HEK293 (cell line): ENCODE data around the gene FANCL.

ENCODE experiments used
- CTCF ChIA-PET: fragments of 350-600 bp; formaldehyde crosslinking; extraction: SDS; loops from one replicate; lab custom pipeline; 2021; ENCODE audit warnings: antibody characterized with exemption; lab: Yijun Ruan, JAX
- POLR2A ChIA-PET: fragments of 300-600 bp; formaldehyde crosslinking; extraction: SDS; loops from one replicate; lab custom pipeline; 2020; ENCODE audit warnings: antibody characterized with exemption, inconsistent platforms; lab: Yijun Ruan, JAX
- H3K27ac ChIP-seq: fragments of 200-500 bp; sonication (Bioruptor generic); 2 replicates; pipeline ENCODE4 v1.5.1; 2014; ENCODE audit warnings: low read depth, low read length, control low read depth, inconsistent platforms; ENCODE audit errors: extremely low read depth
- H3K36me3 ChIP-seq, 2 experiments: fragments of 200-500 bp in 1 of 2; sonication (Bioruptor generic) in 1 of 2; 1 replicate in 1 of 2; 2 replicates in 1 of 2; pipeline ENCODE4 v1.5.1; 2014 to 2017; ENCODE audit warnings: inconsistent platforms in 2 of 2, low read length in 2 of 2; ENCODE audit not compliant: control insufficient read depth in 2 of 2, insufficient read depth in 1 of 2
- H3K4me1 ChIP-seq: fragments of 200-500 bp; sonication (Bioruptor generic); 2 replicates; pipeline ENCODE4 v1.5.1; 2014; ENCODE audit warnings: mild to moderate bottlenecking, low read length, inconsistent platforms; ENCODE audit not compliant: control insufficient read depth, insufficient read depth
- H3K4me3 ChIP-seq: 2 replicates; pipeline ENCODE4 v1.5.1; 2011; ENCODE audit warnings: low read depth, mild to moderate bottlenecking, control low read depth, low read length, moderate library complexity
- H3K9me3 ChIP-seq: fragments of 200-500 bp; sonication (Bioruptor generic); 2 replicates; pipeline ENCODE4 v1.5.1; 2014; ENCODE audit warnings: low read depth, low read length, inconsistent platforms; ENCODE audit not compliant: control insufficient read depth, insufficient read depth
- BCL11A ChIP-seq: fragments of 450-650 bp; formaldehyde crosslinking; IDR thresholded peaks from 2 replicates; pipeline ENCODE4 v1.5.1; 2016; ENCODE audit warnings: low read depth, missing biosample characterization, missing genetic modification characterization
- BCL6B ChIP-seq: fragments of 450-650 bp; formaldehyde crosslinking; IDR thresholded peaks from 2 replicates; pipeline ENCODE4 v1.5.1; 2017; ENCODE audit warnings: missing biosample characterization, missing genetic modification characterization
- ELK4 ChIP-seq: IDR thresholded peaks from 2 replicates; pipeline ENCODE4 v1.6.1; 2011; ENCODE audit warnings: mild to moderate bottlenecking, low read depth, low read length, borderline replicate concordance
- GLIS2 ChIP-seq: fragments of 450-650 bp; formaldehyde crosslinking; IDR thresholded peaks from 2 replicates; pipeline ENCODE4 v1.5.1; 2016; ENCODE audit warnings: missing biosample characterization, missing genetic modification characterization
- HOXC10 ChIP-seq: sonication (generic); formaldehyde crosslinking; IDR thresholded peaks from 2 replicates; pipeline ENCODE4 v1.8.1; 2023; ENCODE audit warnings: mild to moderate bottlenecking, missing genetic modification reagents
- KLF7 ChIP-seq: fragments of 450-650 bp; formaldehyde crosslinking; IDR thresholded peaks from 2 replicates; pipeline ENCODE4 v1.5.1; 2016; ENCODE audit warnings: missing biosample characterization, missing genetic modification characterization, borderline replicate concordance
- PRDM2 ChIP-seq: fragments of 450-650 bp; formaldehyde crosslinking; IDR thresholded peaks from 2 replicates; pipeline ENCODE4 v1.5.1; 2016; ENCODE audit warnings: missing biosample characterization, missing genetic modification characterization, borderline replicate concordance
- SCRT1 ChIP-seq: fragments of 450-650 bp; formaldehyde crosslinking; IDR thresholded peaks from 2 replicates; pipeline ENCODE4 v1.5.1; 2016; ENCODE audit warnings: missing biosample characterization, missing genetic modification characterization, borderline replicate concordance
- SCRT2 ChIP-seq: fragments of 450-650 bp; formaldehyde crosslinking; IDR thresholded peaks from 2 replicates; pipeline ENCODE4 v1.5.1; 2016; ENCODE audit warnings: missing biosample characterization, missing genetic modification characterization
- ZBTB1 ChIP-seq: fragments of 450-650 bp; formaldehyde crosslinking; IDR thresholded peaks from 2 replicates; pipeline ENCODE4 v1.5.1; 2016; ENCODE audit warnings: missing biosample characterization, missing genetic modification characterization
- ZIC2 ChIP-seq: fragments of 450-650 bp; formaldehyde crosslinking; IDR thresholded peaks from 2 replicates; pipeline ENCODE4 v1.5.1; 2016; ENCODE audit warnings: missing biosample characterization, missing genetic modification characterization
- ZNF514 ChIP-seq: fragments of 450-650 bp; formaldehyde crosslinking; IDR thresholded peaks from 2 replicates; pipeline ENCODE4 v1.5.1; 2016; ENCODE audit warnings: missing biosample characterization, missing genetic modification characterization
- ZNF521 ChIP-seq: fragments of 450-650 bp; formaldehyde crosslinking; IDR thresholded peaks from 2 replicates; pipeline ENCODE4 v1.5.1; 2017; ENCODE audit warnings: missing biosample characterization, mild to moderate bottlenecking, missing genetic modification characterization
- ZNF580 ChIP-seq: fragments of 450-650 bp; formaldehyde crosslinking; IDR thresholded peaks from 2 replicates; pipeline ENCODE4 v1.5.1; 2016; ENCODE audit warnings: missing biosample characterization, missing genetic modification characterization
- ZNF585B ChIP-seq: fragments of 450-650 bp; formaldehyde crosslinking; IDR thresholded peaks from 2 replicates; pipeline ENCODE4 v1.5.1; 2016; ENCODE audit warnings: missing biosample characterization, missing genetic modification characterization
- ZNF677 ChIP-seq: fragments of 450-650 bp; IDR thresholded peaks from 2 replicates; pipeline ENCODE4 v1.5.0; 2018; ENCODE audit warnings: missing biosample characterization, mild to moderate bottlenecking, missing genetic modification characterization, moderate library complexity
- ZNF76 ChIP-seq: fragments of 450-650 bp; formaldehyde crosslinking; IDR thresholded peaks from 2 replicates; pipeline ENCODE4; 2016; ENCODE audit warnings: low read depth, missing biosample characterization, missing genetic modification characterization, borderline replicate concordance

FANCL gene

GRCh38 chr2:58235170-58235569 lies 6.0 kb downstream of the FANCL start:
- Histone ChIP-seq H3K27ac (no peak overlapping the region), H3K4me1 (no peaks in the 10 kb centered on the region), H3K4me3 (no peak overlapping the region), H3K9me3 (no peaks in the 10 kb centered on the region), H3K36me3 (no peaks in the 10 kb centered on the region)
- TF ChIP-seq KLF7 (tag by site-specific recombination) = no peak
- TF ChIP-seq SCRT2 (tag by site-specific recombination) = peak; percentile 87; the same call in 1 of the 2 replicates
- POLR2A ChIA-PET = interaction anchor here (0.6 kb wide), 1 partner anchor 33 kb away, joined by 3 read pairs; no protein-coding TSS in a partner anchor
- CTCF ChIA-PET = interaction anchor here (0.7 kb wide), 1 partner anchor 814 kb away, joined by 3 read pairs; no protein-coding TSS in a partner anchor

GRCh38 chr2:58228299-58228698 lies 12.8 kb downstream of the FANCL start:
- ChIA-PET CTCF (no interaction called here), POLR2A (no interaction called here)
- H3K36me3 ChIP-seq = peaks cover 0 to 24% of the 10 kb centered on the region in 2 experiments; a peak in 2 of 3 replicates
- no peaks in the 10 kb centered on the region for H3K9me3 ChIP-seq
- no peaks in the 10 kb centered on the region for H3K4me1 ChIP-seq
- no peak overlapping the region for H3K4me3 ChIP-seq
- no peak for TF ChIP-seq ZNF521 (tag by site-specific recombination)
- TF ChIP-seq HOXC10 = no peak
- TF ChIP-seq ELK4 = no peak
- no peak for TF ChIP-seq PRDM2 (tag by site-specific recombination)
- TF ChIP-seq ZNF514 (tag by site-specific recombination) = no peak
- no peak for TF ChIP-seq ZNF580 (tag by site-specific recombination)
- no peak for TF ChIP-seq BCL6B (tag by site-specific recombination)
- H3K27ac ChIP-seq = no peak overlapping the region

GRCh38 chr2:58227171-58227917 lies 13.8 kb downstream of the FANCL start:
- no peaks in the 10 kb centered on the region for H3K9me3 ChIP-seq
- no peak overlapping the region for H3K27ac ChIP-seq
- H3K4me3 ChIP-seq = no peak overlapping the region
- peaks cover 0 to 25% of the 10 kb centered on the region in 2 experiments; a peak in 2 of 3 replicates for H3K36me3 ChIP-seq
- no peaks in the 10 kb centered on the region for H3K4me1 ChIP-seq
- CTCF ChIA-PET = no interaction called here
- TF ChIP-seq ZNF585B (tag by site-specific recombination) (no peak), ZNF76 (no peak), GLIS2 (no peak), SCRT1 (tag by site-specific recombination) (no peak), ZIC2 (tag by site-specific recombination) (no peak), ZNF521 (tag by site-specific recombination) (no peak), BCL11A (no peak), ZNF677 (tag by site-specific recombination) (no peak), ZBTB1 (tag by site-specific recombination) (no peak)
- POLR2A ChIA-PET = no interaction called here
